Right atrium auricular region (tissue), 2 donors: ENCODE results near the gene AHNAK2. TPM values are rescaled to one million over a fixed set of nuclear protein-coding genes. Genes with fewer than 3 reads are reported as not detected.
"Not testable (repeated sequence)": the region's sequence is repeated elsewhere in the genome, so short reads cannot be mapped to it uniquely, and the experiment has no call there.

Experiments used
- DNase-seq: peaks from one replicate; pipeline ENCODE4 v3.0.0-alpha.2; 2019; ENCODE audit warnings: low spot score
- H3K27ac ChIP-seq, 2 donors: fragments of 200-600 bp; sonication (generic); 1 replicate in 1 of 2; 2 replicates in 1 of 2; pipeline ENCODE4 v1.5.1; 2016 to 2019
- H3K27me3 ChIP-seq, 2 donors: fragments of 200-600 bp; sonication (generic); one replicate each; pipeline versions ENCODE4 v1.5.1 to v1.6.0; 2017 to 2019
- H3K36me3 ChIP-seq: fragments of 200-600 bp; sonication (generic); one replicate; pipeline ENCODE4 v1.5.1; 2016
- H3K4me1 ChIP-seq, 2 donors: fragments of 200-600 bp; sonication (generic); one replicate each; pipeline versions ENCODE4 v1.5.1 to v1.6.0; 2017 to 2019
- H3K4me3 ChIP-seq, 2 donors: fragments of 200-600 bp; sonication (generic); 1 replicate in 1 of 2; 2 replicates in 1 of 2; pipeline ENCODE4 v1.5.1; 2017 to 2019; ENCODE audit warnings: mild to moderate bottlenecking in 1 of 2, moderate library complexity in 1 of 2
- H3K9me3 ChIP-seq, 2 donors: fragments of 200-600 bp; sonication (generic); one replicate each; pipeline ENCODE4 v1.5.1; 2019
- total RNA-seq, 2 donors: library from RNA; depleted of rRNA; stranded (reverse); fragments of >200 nt; gene quantifications; one replicate each; pipeline ENCODE4 v1.1.0, GENCODE V29; 2016
- TF ChIP-seq, protein P1 (sequence below), 2 donors: fragments of 200-600 bp; sonication (generic); IDR thresholded peaks; one replicate each; pipeline ENCODE4 v1.5.1; 2019; ENCODE audit warnings: antibody characterized with exemption in 2 of 2

The AHNAK2 gene
- total RNA-seq, 2 donors from 2014 or later: 5.7 to 11.8 TPM

DNA sequence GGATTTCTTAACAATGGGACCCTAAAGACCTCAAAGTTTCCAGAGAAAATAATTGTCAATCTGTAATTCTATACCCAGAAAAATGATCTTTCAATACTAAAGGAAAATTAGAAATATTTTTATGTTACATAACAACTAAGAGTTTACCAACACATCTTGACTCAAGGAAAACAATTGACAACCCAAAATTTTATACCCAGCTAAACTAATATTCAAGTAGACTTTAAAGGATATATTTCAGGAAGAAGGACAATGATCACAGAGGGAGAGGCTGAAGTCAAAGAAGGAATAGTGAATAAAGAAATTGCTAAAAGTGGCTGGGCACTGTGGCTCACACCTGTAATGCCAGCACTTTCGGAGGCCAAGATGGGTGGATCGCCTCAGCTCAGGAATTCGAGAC is 66.1 kb downstream of the AHNAK2 start:
- peaks cover 0 to 23% of the 10 kb centered on the region in 2 donors for H3K9me3 ChIP-seq
- DNase-seq: no peak

DNA sequence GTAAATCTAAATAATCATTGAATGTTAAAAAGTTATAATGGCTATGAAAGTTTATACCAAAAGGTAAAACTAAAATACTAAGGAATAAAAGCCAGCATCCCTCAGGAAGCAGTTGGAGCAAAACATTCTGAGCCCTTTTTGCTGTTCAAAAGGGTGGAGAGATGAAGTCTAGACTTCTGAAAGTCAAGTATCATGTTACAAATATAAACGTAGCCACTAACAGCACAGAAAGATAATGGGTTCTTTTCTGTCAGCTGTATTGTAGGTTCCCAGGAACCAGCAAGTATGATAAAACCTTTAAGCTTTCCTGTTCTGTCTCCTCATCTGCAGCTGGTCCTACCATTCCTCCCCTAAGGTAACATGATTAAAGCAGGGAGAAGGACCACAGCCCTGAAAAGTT is 69.9 kb downstream of the AHNAK2 start:
- DNase-seq: no peak
- Histone ChIP-seq H3K4me1 (no peaks in the 10 kb centered on the region), H3K27me3 (no peaks in the 10 kb centered on the region), H3K4me3 (no peak overlapping the region), H3K9me3 (peaks cover 0 to 23% of the 10 kb centered on the region in 2 donors), H3K36me3 (no peaks in the 10 kb centered on the region), H3K27ac (no peak overlapping the region)
- TF ChIP-seq, protein P1, sequence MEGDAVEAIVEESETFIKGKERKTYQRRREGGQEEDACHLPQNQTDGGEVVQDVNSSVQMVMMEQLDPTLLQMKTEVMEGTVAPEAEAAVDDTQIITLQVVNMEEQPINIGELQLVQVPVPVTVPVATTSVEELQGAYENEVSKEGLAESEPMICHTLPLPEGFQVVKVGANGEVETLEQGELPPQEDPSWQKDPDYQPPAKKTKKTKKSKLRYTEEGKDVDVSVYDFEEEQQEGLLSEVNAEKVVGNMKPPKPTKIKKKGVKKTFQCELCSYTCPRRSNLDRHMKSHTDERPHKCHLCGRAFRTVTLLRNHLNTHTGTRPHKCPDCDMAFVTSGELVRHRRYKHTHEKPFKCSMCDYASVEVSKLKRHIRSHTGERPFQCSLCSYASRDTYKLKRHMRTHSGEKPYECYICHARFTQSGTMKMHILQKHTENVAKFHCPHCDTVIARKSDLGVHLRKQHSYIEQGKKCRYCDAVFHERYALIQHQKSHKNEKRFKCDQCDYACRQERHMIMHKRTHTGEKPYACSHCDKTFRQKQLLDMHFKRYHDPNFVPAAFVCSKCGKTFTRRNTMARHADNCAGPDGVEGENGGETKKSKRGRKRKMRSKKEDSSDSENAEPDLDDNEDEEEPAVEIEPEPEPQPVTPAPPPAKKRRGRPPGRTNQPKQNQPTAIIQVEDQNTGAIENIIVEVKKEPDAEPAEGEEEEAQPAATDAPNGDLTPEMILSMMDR (IDR thresholded peaks at IDR 0.05): no peak

More for the DNA sequence above, 66.1 kb downstream of the AHNAK2 start:
- TF ChIP-seq, protein P1 (IDR thresholded peaks at IDR 0.05): no peak
- H3K4me1 ChIP-seq: no peaks in the 10 kb centered on the region
- H3K27ac ChIP-seq: no peak overlapping the region
- no peaks in the 10 kb centered on the region for H3K27me3 ChIP-seq
- no peaks in the 10 kb centered on the region for H3K36me3 ChIP-seq
- H3K4me3 ChIP-seq: no peak overlapping the region

DNA sequence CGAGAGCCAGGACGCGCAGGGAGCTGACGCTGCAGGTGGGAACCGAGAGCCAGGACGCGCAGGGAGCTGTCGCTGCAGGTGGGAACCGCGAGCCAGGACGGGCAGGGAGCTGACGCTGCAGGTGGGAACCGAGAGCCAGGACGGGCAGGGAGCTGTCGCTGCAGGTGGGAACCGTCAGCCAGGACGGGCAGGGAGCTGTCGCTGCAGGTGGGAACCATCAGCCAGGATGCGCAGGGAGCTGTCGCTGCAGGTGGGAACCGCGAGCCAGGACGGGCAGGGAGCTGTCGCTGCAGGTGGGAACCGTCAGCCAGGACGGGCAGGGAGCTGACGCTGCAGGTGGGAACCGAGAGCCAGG is 72.6 kb downstream of the AHNAK2 start:
- H3K27me3 ChIP-seq, H3K36me3 ChIP-seq, H3K27ac ChIP-seq, DNase-seq, H3K4me3 ChIP-seq, H3K9me3 ChIP-seq, H3K4me1 ChIP-seq: not testable (repeated sequence)

DNA sequence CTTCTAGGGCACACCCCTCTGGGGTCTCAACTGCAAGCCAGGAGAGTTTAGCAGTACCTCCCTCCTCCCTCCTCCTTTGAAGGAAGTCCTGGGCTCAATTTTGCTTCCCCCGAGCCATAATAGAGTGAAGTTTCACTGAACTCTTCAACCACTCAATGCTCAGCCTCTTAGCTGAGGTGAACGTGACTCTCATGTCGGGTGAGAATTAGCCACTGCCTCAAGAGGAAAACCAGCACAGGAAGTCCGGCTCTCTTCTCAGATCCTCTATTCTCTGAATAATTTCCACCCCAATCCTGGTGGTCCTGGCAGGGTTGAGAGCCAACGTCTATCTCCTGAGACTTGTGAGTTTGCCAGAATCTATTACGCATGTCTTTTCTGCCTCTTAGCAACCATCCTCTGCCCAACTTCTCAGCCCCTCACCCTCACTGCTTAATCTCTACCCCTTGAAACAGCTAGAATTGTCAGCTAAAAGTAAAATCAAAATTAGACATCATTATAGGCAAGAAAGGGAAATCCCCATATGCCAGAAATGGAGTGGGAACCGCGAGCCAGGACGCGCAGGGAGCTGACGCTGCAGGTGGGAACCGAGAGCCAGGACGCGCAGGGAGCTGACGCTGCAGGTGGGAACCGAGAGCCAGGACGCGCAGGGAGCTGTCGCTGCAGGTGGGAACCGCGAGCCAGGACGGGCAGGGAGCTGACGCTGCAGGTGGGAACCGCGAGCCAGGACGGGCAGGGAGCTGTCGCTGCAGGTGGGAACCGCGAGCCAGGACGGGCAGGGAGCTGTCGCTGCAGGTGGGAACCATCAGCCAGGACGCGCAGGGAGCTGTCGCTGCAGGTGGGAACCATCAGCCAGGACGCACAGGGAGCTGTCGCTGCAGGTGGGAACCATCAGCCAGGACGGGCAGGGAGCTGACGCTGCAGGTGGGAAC is 73.3 kb downstream of the AHNAK2 start:
- not testable (repeated sequence) for DNase-seq, H3K27ac ChIP-seq, H3K4me3 ChIP-seq, H3K4me1 ChIP-seq, H3K9me3 ChIP-seq, H3K36me3 ChIP-seq, H3K27me3 ChIP-seq

DNA sequence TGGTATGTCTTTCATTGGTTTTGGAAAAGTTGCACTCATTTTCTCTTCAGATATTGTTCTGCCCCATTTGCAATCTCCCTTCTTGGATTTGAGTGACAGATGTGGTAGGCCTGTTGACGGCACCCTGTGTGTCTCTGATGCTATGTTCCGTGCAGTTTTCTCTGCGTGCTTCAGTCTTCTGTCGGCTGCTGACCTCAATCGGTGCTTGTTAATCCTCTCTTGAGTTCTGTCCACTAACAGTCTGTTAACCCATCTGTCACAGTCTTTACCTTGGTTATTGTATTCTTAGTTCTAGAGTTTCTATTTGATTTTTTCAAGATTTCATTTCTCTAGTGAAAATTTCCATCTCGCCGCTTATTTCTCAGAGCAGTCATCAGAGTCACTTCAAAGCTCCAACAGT is 74.2 kb downstream of the AHNAK2 start:
- no peaks in the 10 kb centered on the region for H3K9me3 ChIP-seq
- H3K36me3 ChIP-seq: no peaks in the 10 kb centered on the region
- H3K27ac ChIP-seq: no peak overlapping the region
- H3K4me1 ChIP-seq: no peaks in the 10 kb centered on the region
- no peak for DNase-seq
- H3K27me3 ChIP-seq: no peaks in the 10 kb centered on the region
- TF ChIP-seq, protein P1 (IDR thresholded peaks at IDR 0.05): no peak
- H3K4me3 ChIP-seq: no peak overlapping the region

DNA sequence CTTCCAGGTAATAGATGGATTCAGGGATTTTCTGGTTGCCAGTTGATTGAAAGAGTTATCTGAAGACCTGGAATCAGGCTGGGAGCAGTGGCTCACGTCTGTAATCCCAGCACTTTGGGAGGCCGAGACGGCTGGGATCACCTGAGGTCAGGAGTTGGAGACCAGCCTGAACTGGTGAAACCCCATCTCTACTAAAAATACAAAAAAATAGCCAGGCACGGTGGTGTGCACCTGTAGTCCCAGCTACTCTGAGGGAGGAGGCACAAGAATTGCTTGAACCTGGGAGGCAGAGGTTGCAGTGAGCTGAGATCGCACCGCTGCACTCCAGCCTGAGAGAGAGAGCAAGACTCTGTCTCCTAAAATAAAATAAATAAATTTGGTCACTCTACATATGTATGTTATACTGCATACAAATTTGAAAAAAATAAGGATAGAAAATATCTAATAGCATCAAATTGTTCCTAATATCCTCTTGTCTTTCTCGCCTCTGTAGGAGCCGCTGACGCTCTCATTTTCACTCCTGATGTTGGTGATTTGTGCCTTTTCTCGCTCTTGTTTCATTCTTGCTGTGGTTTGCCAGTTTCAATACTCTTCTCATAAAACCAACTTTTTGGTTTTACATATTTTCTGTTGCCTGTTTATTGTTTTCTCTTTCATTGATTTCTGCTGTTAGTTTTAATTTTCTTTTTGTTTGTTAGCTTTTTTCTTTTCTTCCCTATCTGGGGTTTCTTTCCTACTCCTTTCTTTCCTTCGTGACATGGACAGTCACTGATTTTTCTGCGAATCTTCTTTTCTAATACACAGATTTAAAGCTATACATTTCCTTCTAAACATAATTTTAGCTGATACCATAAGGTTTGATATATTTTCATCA is 77.3 kb downstream of the AHNAK2 start:
- Histone ChIP-seq H3K4me1 (peaks cover 0 to 1% of the 10 kb centered on the region in 2 donors), H3K36me3 (no peaks in the 10 kb centered on the region), H3K27ac (no peak overlapping the region), H3K4me3 (no peak overlapping the region), H3K9me3 (no peaks in the 10 kb centered on the region), H3K27me3 (no peaks in the 10 kb centered on the region)
- TF ChIP-seq, protein P1 (IDR thresholded peaks at IDR 0.05): no peak
- no peak for DNase-seq
